GM21447 (cell line): ENCODE data around the gene VGLL4.
A peak's percentile ranks its signal among the peaks of the same experiment; 100 is the strongest.

Source experiments
- ATAC-seq: cut with Tn5 transposase; IDR thresholded peaks from one replicate; pipeline ENCODE4 v1.9.1; 2021; ENCODE audit not compliant: unreplicated experiment

The VGLL4 gene

GRCh38 chr3:11629716-11630115 is 14.0 kb downstream of the VGLL4 start:
- no peak for ATAC-seq

- no peak for ATAC-seq
Measured at GRCh38 chr3:11627612-11628011, 16.1 kb downstream of the VGLL4 start.

GRCh38 chr3:11626084-11626463 is 17.6 kb downstream of the VGLL4 start:
- ATAC-seq, result peak; percentile 53

- ATAC-seq, result no peak
Measured at GRCh38 chr3:11625376-11626083, 18.2 kb downstream of the VGLL4 start.

GRCh38 chr3:11624704-11625375 is 18.9 kb downstream of the VGLL4 start:
- ATAC-seq, result no peak

GRCh38 chr3:11624161-11624560 is 19.6 kb downstream of the VGLL4 start:
- no peak for ATAC-seq

- no peak for ATAC-seq
Measured at GRCh38 chr3:11622586-11623550, 20.8 kb downstream of the VGLL4 start.

GRCh38 chr3:11621077-11621476 is 22.6 kb downstream of the VGLL4 start:
- ATAC-seq, result no peak

- no peak for ATAC-seq
Measured at GRCh38 chr3:11619946-11620652, 23.6 kb downstream of the VGLL4 start.

GRCh38 chr3:11619461-11619860 is 24.3 kb downstream of the VGLL4 start:
- ATAC-seq, result no peak

GRCh38 chr3:11618904-11619303 is 24.8 kb downstream of the VGLL4 start:
- ATAC-seq, result no peak

- ATAC-seq, result no peak
Measured at GRCh38 chr3:11616551-11616950, 27.2 kb downstream of the VGLL4 start.

- no peak for ATAC-seq
Measured at GRCh38 chr3:11613851-11614487, 29.7 kb downstream of the VGLL4 start.

GRCh38 chr3:11613319-11613718 is 30.4 kb downstream of the VGLL4 start:
- ATAC-seq, result no peak

- ATAC-seq, result no peak
Measured at GRCh38 chr3:11612515-11613188, 31.1 kb downstream of the VGLL4 start.

GRCh38 chr3:11611341-11611799 is 32.3 kb downstream of the VGLL4 start:
- ATAC-seq, result no peak

- ATAC-seq, result no peak
Measured at GRCh38 chr3:11610700-11611275, 32.9 kb downstream of the VGLL4 start.

GRCh38 chr3:11610044-11610671 is 33.6 kb downstream of the VGLL4 start:
- ATAC-seq, result no peak

- ATAC-seq, result no peak
Measured at GRCh38 chr3:11609481-11609880, 34.2 kb downstream of the VGLL4 start.
